GM21526 (cell line): ENCODE results near the gene CCDC182.

ENCODE experiments used
- ATAC-seq: cut with Tn5 transposase; IDR thresholded peaks from one replicate; pipeline ENCODE4 v1.9.1; 2021; ENCODE audit warnings: moderate library complexity; ENCODE audit not compliant: unreplicated experiment, low FRiP score

Gene CCDC182

GRCh38 chr17:57745242-57745641, at the start of gene CCDC182:
Gene CCDC182, minus strand, starts transcription at chr17:57745299. Its CDS starts 27 bp downstream, at chr17:57745272.
- ATAC-seq: no peak

DNA sequence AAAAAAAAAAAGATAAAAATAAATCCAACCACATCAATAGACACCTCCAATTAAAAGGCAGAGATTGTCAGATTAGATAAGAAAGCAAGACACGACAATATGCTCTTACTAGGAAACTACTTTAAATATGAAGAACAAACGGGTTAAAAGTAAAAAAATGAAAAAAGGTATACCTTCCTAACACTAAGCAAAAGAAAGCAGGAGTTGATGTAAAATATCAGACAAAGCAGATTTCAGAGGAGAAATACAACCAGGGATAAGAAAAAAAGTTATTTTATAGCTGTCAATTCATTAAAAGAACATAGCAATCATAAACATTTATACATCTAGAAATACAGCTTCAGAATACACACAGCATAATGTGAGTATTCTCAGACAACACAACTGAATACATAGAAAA, 49.7 kb upstream of the CCDC182 start:
- ATAC-seq: no peak

GRCh38 chr17:57788725-57789124, 43.6 kb upstream of the CCDC182 start:
- no peak for ATAC-seq

GRCh38 chr17:57785022-57785421, 39.9 kb upstream of the CCDC182 start:
- ATAC-seq: no peak

- ATAC-seq: no peak
Measured at GRCh38 chr17:57784226-57784895, 39.3 kb upstream of the CCDC182 start.

- no peak for ATAC-seq
Measured at GRCh38 chr17:57783338-57783742, 38.2 kb upstream of the CCDC182 start.

- ATAC-seq: no peak
Measured at GRCh38 chr17:57782647-57783337, 37.7 kb upstream of the CCDC182 start.

DNA sequence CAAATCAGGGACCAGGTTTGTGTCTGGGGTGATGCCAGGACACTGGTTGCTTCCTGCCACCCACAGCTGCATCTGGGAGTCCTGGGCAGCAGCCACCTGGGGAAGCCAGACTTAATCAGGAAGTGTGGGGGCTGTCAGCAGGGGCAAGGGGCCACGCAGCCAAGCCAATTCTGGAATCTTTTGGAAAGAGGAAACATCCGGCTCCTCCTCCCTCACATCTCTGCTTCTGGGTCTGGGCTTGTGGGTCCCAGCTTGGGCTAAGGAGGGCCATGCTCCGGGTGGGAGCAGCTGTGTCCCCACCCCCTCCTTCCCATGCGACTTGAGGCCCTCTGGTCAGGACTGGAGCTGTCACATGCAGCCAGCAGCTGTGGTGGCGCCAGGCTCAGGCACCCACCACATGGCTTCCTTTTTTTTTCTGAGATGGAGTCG, 37.0 kb upstream of the CCDC182 start:
- no peak for ATAC-seq

GRCh38 chr17:57781386-57782061, 36.4 kb upstream of the CCDC182 start:
- ATAC-seq: no peak

DNA sequence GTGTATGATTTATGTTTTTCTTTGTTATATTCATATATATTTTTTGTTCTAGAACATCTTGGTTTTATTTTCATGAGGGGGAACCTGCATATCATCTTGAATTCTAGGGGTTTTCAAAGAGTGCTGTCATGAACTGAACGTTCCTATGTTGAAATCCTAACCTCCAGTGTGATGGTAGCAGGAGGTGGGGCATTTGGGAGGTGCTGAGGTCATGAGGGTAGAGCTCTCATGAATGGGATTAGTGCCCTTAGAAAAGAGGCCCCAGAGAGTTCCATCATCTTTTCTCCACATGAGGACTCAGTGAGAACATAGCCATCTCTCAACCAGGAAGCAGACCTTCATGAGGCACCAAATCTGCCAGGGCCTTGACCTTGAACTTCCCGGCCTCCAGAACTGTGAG, 34.6 kb upstream of the CCDC182 start:
- no peak for ATAC-seq

DNA sequence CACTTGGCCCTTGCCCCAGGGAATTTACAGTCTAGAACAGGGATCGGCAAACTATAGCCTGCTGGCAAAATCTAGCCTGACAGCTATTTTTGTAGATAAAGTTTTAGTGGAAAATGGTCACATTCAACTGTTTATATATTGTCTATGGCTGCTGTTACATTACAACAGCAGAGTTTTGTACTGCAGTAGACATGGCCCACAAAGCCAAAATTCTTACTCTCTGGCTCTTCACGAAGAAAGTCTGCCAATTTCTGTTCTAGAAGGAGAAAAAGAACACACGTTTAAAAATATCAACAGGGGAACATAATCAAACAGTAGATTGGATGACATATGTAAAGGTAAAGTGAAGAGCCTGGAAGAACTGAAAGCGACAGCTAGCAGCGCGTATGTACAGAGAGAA, 33.2 kb upstream of the CCDC182 start:
- ATAC-seq: no peak

DNA sequence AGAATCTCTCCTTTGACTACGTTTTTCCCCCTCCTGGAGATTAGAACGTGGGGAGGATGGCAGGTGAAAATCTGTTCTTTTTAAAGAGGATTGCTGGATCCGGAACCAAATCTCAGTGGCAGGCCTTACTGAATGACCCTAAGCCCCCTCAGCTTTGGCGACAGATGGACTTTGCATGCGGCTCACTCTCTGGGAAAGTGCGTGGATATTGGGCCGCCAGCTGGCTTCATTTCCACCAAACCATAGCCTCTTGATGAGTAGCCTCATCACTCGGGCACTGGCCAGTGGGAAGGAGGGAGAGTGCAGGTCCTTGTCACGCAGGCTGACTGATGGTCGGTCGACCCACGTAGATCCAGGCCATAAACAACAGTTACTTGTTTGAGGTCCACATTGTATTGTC, 31.3 kb upstream of the CCDC182 start:
- no peak for ATAC-seq

DNA sequence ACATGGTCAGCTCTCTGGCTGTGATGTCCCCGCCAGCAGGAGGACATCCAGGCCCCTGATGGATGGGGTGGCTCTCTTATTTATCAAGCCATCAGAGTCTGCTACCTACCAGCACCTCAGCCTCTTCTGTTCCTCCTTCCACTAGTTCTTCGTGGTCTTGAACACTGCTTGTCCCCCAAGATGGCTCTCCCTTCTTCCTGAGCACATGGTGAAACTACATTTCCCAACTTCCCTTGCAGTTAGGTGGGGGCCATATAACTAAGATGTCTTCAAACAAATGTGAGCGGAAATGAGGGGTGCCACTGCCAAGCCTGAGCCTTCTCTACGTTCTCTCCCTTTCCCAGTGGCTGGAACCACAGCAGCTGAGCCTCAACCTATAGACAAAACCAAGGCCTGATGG, 29.8 kb upstream of the CCDC182 start:
- ATAC-seq: no peak

GRCh38 chr17:57773557-57773956, 28.5 kb upstream of the CCDC182 start:
- no peak for ATAC-seq

- ATAC-seq: no peak
Measured at GRCh38 chr17:57772774-57773173, 27.7 kb upstream of the CCDC182 start.

- ATAC-seq: no peak
Measured at GRCh38 chr17:57767561-57767960, 22.5 kb upstream of the CCDC182 start.

DNA sequence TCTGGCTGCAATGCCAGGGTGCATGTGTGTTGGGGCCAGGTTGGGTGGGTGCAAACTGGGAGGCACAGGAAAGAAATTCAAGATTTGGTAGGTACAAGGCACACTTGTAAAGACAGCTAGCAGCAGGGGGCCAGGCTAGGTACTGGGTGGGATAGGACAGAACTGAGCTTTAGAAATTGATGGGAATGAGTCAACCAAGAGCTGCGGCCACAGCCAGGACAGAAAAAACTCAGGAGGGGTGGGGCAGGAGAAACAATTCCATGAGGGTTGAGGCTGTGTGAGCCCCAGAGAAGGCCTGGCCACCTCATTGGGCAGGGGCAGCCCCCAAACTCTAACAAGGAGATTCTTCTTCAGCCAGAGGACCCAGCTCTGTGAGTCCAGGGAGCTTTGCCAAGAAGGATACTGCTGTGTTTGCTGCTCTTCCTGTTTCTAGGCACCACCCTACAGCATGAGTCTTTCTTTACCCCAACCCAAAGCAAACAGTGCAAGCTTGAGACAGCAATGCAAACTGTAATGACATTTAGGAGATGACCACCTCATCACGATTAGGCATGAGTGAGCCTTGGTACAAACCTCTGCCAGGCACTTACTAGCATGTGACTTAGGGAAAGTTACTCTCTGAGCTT, 21.3 kb upstream of the CCDC182 start:
- ATAC-seq: no peak

GRCh38 chr17:57762452-57763395, 17.6 kb upstream of the CCDC182 start:
- ATAC-seq: no peak

GRCh38 chr17:57761887-57762286, 16.8 kb upstream of the CCDC182 start:
- ATAC-seq: no peak

DNA sequence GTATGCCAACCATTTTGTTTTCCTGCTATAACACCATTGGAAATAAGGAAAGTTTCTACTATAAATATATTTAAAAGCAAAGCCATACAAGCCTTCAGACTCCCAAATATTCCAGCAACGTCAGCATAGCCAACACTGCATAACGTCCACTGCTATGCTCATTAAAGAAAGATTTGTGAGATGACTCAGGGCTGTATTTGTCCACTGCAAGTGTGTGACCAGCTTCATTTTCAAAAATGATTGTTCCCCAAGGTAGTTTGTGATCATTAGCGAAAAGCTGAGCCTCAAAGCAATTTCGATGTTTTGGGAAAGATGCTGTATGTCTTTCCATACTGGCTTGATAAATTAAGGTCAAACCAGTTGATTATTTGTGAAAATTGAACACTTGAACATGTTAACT, 14.9 kb upstream of the CCDC182 start:
- ATAC-seq: no peak
